HuH-7 (cell line): ENCODE results near the gene DCLK2.

Experiments
- DNase-seq: peaks from one replicate; pipeline ENCODE4 v3.0.0; 2011; ENCODE audit warnings: low spot score

The DCLK2 gene

DNA sequence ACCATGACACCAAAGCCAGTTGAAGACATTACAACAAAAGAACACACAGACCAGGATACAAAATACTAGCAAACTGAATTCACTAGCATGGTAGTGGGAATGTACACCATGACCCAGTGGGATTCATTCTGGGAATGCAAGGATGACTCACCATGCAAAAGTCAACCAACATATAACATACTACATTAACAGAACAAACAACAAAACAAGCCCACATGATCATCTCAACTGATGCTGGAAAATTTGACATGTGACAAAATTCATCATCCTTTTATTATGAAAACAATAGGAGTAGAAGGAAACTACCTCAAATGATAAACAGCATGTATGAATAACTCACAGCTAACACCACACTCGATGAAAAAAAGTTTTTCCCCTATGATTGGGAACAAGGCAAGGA lies 190.2 kb downstream of the DCLK2 start:
- no peak for DNase-seq

DNA sequence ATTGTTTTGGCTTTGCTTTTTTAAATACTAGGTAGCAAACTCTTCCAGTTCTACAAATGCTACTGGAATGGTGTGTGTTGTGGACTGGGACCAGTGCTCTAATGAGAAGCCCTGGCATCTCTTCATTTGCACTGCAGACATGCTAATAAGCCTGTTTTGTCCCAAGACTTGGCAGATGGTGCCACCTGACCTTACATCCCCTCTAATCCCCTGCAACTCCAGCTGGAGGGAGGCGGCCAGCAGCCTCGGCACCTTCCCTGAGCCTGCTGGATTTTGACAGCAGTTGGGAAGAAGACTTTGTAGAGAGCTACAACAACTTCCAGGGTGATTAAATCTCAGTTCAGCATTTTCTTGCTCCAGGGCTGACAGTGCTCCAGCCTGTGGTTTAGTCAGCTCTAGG lies 200.0 kb downstream of the DCLK2 start:
- DNase-seq, result no peak

DNA sequence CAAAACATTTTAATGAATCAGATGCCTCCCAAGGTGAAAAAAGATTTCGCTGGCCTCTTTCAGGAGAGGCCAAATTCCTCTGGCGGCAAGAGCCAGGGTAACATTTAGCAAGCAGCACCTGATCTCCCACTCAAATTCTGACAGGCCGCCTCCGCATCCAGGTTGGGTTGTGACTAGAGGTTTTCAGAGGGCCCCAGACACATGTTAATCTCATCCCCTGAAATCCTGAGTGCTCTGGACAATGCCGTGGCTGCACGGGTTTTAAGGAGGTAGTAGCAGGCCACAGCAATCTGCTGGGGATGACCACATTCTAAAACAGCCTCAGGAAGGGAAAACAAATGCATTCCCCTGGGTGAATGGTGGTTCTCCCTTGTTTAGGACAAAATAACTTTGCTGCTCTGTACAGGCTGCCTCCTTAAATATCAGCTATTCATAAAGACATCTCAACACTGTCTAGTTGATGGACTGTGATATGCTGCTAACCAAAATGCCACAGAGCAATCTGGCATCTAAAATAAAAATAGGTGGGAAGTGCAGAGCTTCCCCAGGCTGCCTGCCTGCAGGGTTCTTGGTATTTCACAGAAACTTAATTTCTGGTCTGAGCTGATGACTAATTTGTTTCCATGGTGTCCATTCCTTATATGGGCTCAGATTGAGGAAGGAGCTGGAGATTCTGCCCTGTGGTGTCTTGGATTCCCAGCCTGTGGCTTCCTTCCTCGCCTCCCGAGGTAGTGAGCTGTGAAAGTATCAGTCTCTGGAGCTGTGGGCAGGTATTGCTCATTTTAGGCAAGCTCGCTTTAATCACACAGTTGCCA lies 202.0 kb downstream of the DCLK2 start:
- no peak for DNase-seq

DNA sequence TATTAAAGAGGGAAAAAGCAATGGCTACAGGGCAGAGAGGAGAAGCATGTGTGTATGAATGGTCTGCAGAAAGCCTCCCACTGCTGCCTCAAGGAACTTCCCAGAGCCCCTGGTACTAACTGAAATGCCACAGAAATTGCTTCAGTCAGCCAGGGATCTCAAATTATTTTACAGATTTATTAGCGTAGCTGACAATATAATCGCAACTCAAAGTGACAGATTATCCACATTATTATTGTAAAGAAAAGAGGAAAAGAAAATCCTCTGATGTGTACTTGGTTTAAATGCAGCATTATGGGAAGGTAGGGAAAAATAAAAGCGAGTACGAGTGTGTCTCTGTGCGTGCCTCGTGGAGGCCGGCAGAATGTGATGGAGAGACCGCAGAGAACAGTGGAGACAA lies 202.7 kb downstream of the DCLK2 start:
- DNase-seq, result no peak

DNA sequence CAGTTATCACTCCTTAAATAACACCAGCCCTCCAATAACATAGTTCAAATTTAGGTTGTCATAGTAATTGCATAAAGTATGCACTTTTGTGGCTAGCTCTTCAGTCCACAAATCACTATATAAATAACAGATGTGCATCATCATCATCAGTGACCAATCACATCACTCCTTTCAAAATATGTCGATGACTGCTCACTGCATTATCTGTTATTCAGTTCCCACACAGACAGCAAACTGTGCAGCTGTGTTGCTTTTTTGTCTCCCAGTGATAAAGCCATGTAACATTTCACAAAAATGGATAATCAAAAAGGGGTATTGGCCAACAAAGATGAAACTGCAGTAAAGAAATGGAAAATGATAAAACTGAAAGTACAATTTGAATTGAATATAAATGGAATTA lies 205.4 kb downstream of the DCLK2 start:
- no peak for DNase-seq

DNA sequence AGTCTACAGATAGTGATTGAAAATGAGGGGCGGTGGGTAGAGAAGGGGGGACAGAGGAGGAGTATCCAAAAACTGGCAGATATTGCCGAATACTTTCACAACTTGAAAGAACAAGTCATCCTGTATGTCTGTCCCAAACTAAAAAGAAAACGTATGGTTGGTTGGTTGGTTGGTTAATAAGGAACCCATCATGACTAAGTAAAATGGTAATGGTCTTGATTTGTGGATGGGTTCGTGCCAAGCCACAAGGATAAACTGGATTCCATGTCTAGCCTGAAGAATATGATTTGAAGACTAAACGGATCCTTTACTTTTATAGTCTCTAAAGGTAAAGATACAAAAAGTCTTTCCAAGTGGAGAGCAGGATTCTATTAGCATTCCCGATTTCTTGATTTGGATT lies 208.4 kb downstream of the DCLK2 start:
- no peak for DNase-seq

DNA sequence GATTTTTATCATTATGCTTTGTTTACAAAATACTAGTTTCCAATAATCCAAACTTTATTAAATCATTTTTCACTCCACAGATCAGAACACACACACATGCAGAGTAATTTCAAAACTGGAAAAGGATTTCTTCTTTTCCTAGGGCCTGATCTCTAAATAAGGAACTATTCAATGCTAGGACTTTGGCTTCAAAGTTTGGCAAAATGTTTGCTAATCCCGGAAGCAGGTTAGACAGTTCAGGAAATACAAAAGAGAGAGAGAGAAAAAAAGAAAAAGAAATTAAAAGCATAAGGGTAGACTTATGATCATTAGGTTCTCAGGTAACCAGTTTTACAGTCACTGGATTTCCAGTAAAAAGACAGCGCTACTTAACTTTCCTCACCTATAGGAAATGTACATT lies 211.0 kb downstream of the DCLK2 start:
- no peak for DNase-seq

DNA sequence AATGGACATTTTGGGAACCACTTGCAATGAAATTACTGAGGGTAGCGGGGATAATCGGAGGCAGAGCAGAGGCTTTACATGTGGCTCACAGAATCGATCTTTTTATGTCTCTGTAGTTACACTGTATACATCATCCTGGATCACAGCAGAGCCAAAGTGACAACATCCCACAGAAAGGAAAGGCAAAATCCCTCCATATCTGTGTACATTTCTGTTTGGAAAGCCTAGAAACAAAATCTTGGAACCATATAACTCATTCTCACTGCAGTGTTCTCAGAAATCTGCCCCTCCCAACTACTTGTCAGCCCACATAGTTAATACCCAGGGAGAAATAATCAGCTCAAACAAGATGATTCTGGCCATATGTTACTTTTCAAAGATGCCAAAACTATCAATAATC lies 211.6 kb downstream of the DCLK2 start:
- DNase-seq, result no peak

DNA sequence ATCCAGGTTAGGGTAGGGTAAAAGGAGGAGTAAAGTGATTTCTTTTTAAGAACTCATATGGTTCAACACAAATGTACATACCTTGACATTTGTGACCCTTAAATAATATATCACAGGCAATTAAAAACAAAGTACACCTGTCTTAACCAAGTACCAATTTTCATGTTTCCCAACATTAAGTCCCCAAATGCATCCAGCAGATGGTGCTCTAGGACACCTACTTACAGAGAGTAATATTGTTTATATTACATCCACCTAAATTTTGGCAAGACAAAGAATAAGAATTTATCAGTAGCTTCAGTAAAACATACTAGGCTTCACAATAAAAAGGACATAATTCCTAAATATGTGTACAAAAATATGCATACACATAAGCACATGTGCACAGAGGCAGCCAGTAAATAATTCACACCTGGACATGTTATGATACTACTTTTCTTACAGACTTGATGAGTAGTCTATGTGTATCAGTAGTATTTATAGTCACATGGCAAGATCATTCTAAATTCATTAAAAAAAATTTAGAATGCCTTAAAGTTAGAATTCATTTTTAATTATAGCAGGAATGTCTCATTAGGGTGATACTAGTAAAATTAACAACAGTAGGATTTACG lies 219.7 kb downstream of the DCLK2 start:
- DNase-seq, result peak; percentile 6

DNA sequence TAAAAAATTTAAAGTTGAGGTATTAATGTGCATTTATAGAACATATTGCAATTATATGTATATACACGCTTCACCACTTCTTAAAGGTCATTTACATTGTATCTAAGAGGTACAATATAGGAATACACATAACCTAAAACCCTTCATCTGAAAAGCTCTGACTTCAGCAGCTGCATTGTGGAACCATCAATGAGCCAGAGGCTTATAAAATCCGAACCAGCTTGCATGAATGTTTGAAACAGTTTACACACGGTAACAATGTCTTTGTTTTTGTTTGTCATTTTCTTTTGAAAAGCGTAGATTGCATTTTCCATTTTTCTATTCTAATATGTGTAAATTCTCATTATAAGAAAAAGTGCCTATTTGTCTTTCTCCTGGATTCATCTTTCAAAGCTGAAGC lies 221.6 kb downstream of the DCLK2 start:
- DNase-seq, result no peak

DNA sequence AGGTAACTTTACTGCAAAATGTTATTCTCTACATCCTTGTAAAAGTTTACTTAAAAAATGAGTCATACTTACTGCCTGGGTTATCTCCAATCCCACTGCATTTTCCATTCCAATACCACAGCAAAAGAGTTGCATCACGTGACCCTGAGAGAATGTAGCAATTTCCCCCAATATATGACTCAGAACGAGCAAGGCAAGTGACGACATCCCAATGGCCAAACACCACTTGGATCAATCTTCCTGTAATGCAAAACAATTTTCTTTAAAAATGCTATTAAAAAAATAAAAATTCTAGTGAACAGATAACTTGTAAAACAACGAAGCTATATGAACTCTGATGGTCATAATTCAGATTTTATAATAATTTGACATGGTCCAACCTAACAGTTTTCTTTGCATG lies 224.3 kb downstream of the DCLK2 start:
- peak; percentile 6 for DNase-seq

DNA sequence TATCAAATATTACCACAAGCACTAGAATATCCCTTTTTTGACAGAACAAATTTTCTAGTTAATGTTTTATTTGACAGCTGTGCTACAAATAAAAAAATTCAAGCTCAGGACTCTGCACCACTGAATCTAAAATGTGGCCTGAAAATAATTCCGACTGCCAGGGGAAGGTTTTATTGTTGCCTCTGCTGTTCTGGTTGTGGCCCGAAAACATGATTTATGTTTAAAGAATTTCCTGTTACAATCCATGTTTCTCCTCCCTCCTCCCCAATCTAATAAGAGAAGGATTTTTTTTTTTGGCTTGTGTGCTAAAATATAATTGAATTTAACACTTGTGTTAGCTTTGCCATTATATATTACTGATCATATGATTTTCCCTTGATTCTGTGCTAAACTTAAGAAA lies 227.8 kb downstream of the DCLK2 start:
- DNase-seq, result no peak

DNA sequence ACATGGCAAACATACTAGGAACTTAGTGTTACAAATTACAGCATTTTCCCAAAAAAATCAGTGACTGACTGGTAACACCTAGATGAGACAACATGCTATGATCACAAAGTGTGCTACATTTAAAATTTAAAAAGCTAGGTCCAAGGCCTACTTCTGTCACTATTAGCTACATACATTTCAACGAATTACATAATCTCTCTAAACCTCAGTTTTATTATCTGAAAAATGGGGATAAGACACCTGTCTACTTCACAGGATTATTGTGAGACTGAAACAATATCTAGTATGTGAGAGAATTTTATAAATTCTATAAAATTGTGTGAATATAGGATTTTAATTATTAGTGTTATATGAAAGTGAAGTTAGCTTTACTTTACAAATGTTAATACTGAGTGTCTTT lies 228.5 kb downstream of the DCLK2 start:
- DNase-seq, result no peak
